K562 (cell line): ENCODE results near the gene FAM219B. TPM values are rescaled to one million over a fixed set of nuclear protein-coding genes. Genes with fewer than 3 reads are reported as not detected.

Experiments
- ASH1L ChIP-seq: fragments of 450-650 bp; IDR thresholded peaks from 2 replicates; pipeline ENCODE4 v1.6.1; 2018; ENCODE audit warnings: borderline replicate concordance, mild to moderate bottlenecking, low read depth; ENCODE audit not compliant: partially characterized antibody
- ATF2 ChIP-seq: sonication (generic); formaldehyde crosslinking; IDR thresholded peaks from 2 replicates; pipeline ENCODE4 v1.8.1; 2022; ENCODE audit warnings: missing genetic modification reagents
- CBFA2T3 ChIP-seq: fragments of 450-650 bp; IDR thresholded peaks from 2 replicates; pipeline ENCODE4 v1.6.1; 2017
- CLOCK ChIP-seq: fragments of 250-450 bp; sonication (Bioruptor Pico); IDR thresholded peaks from 2 replicates; pipeline ENCODE4 v1.4.0; 2020; ENCODE audit warnings: mild to moderate bottlenecking, moderate library complexity, borderline replicate concordance
- ESRRA ChIP-seq: fragments of 450-650 bp; IDR thresholded peaks from 2 replicates; pipeline ENCODE4 v1.6.1; 2014; ENCODE audit warnings: low read depth, mild to moderate bottlenecking, moderate library complexity, borderline replicate concordance
- HNRNPH1 ChIP-seq: fragments of 200-400 bp; formaldehyde crosslinking; optimal IDR thresholded peaks from 2 replicates; pipeline ENCODE3; 2017; ENCODE audit warnings: low read depth, mild to moderate bottlenecking, low read length, moderate library complexity
- HNRNPL ChIP-seq: fragments of 200-400 bp; formaldehyde crosslinking; IDR thresholded peaks from 2 replicates; pipeline ENCODE4 v1.6.1; 2017; ENCODE audit warnings: low read depth, mild to moderate bottlenecking, low read length
- MEIS2 ChIP-seq: fragments of 450-650 bp; IDR thresholded peaks from 2 replicates; pipeline ENCODE4 v1.6.1; 2014; ENCODE audit warnings: mild to moderate bottlenecking; ENCODE audit not compliant: partially characterized antibody
- NEUROD1 ChIP-seq: fragments of 150-350 bp; IDR thresholded peaks from 2 replicates; pipeline ENCODE4 v1.6.1; 2014; ENCODE audit warnings: borderline replicate concordance, low read length, low read depth; ENCODE audit not compliant: partially characterized antibody
- PYGO2 ChIP-seq: fragments of 450-650 bp; IDR thresholded peaks from 2 replicates; pipeline ENCODE4 v1.6.1; 2016; ENCODE audit warnings: mild to moderate bottlenecking, missing genetic modification characterization, moderate library complexity, missing compliant biosample characterization
- RB1 ChIP-seq: fragments of 450-650 bp; IDR thresholded peaks from 2 replicates; pipeline ENCODE4 v1.6.1; 2017; ENCODE audit warnings: low read depth, mild to moderate bottlenecking
- RBM22 ChIP-seq: fragments of 200-400 bp; formaldehyde crosslinking; IDR thresholded peaks from 2 replicates; pipeline ENCODE4 v1.6.1; 2018; ENCODE audit warnings: low read length, low read depth; ENCODE audit not compliant: poor library complexity, severe bottlenecking
- SNRNP70 ChIP-seq: fragments of 200-400 bp; formaldehyde crosslinking; optimal IDR thresholded peaks from 2 replicates; pipeline ENCODE3; 2017; ENCODE audit warnings: low read depth, low read length
- TRIM24 ChIP-seq, 2 experiments: fragments of 450-650 bp; IDR thresholded peaks; 2 replicates each; pipeline ENCODE4 v1.6.1; 2016
- U2AF1 ChIP-seq: fragments of 200-400 bp; formaldehyde crosslinking; optimal IDR thresholded peaks from 2 replicates; pipeline ENCODE3; 2017; ENCODE audit warnings: mild to moderate bottlenecking, low read depth, low read length, moderate library complexity
- ZBTB43 ChIP-seq: sonication (generic); formaldehyde crosslinking; IDR thresholded peaks from 2 replicates; pipeline ENCODE4 v1.8.0; 2023; ENCODE audit warnings: mild to moderate bottlenecking, missing genetic modification reagents
- ZNF224 ChIP-seq: sonication (generic); formaldehyde crosslinking; IDR thresholded peaks from 2 replicates; pipeline ENCODE4 v1.8.0; 2022; ENCODE audit warnings: mild to moderate bottlenecking, missing genetic modification reagents
- ZNF639 ChIP-seq, 2 experiments: fragments of 200-800 bp in 1 of 2; sonication (Bioruptor generic) in 1 of 2; sonication (generic) in 1 of 2; formaldehyde crosslinking in 1 of 2; IDR thresholded peaks in 1 of 2; conservative IDR thresholded peaks in 1 of 2; 2 replicates each; pipeline versions ENCODE4 v1.5.0 to v1.6.1; 2016 to 2020; ENCODE audit warnings: missing compliant biosample characterization in 1 of 2, missing genetic modification characterization in 1 of 2, missing genetic modification reagents in 1 of 2
- ZNF766 ChIP-seq: fragments of 200-800 bp; sonication (Bioruptor generic); conservative IDR thresholded peaks from 2 replicates; pipeline ENCODE4 v1.6.1; 2016; ENCODE audit warnings: missing genetic modification characterization, missing compliant biosample characterization
- ZNF830 ChIP-seq: fragments of 250-450 bp; sonication (Bioruptor Pico); IDR thresholded peaks from 2 replicates; pipeline ENCODE4 v1.5.0; 2021; ENCODE audit warnings: mild to moderate bottlenecking
- polyA plus RNA-seq, 8 experiments: library from polyadenylated mRNA; depleted of rRNA in 4 of 8; stranded (reverse) in 5 of 8; unstranded in 3 of 8; fragments of >200 nt; fragmentation: Nextera tagmentation in 2 of 8; fragmentation: Illumina TruSeq in 1 of 8; extraction: Ambion mirVana in 2 of 8; extraction: Trizol in 1 of 8; gene quantifications; 2 replicates each; pipeline versions ENCODE4 v1.2.1 to v1.2.3, GENCODE V29; 2011 to 2014; ENCODE audit warnings: inconsistent platforms in 1 of 8, missing spikeins in 1 of 8
- total RNA-seq, 7 experiments: library from RNA; depleted of rRNA in 6 of 7; stranded (reverse); fragments of >200 nt in 6 of 7; fragmentation: Illumina TruSeq in 2 of 7; extraction: Trizol in 2 of 7; gene quantifications; 2 replicates each; pipeline versions ENCODE4 v1.2.1 to v1.2.3, GENCODE V29; 2011 to 2021; ENCODE audit warnings: low replicate concordance in 1 of 7

The FAM219B gene
- total and polyA plus RNA-seq, 9 of the 15 experiments (the other 6 are each of a cell fraction or from before 2014, with no cell fraction given): 6.8 to 50.4 (median 29.4) TPM

- TF ChIP-seq U2AF1 (peak; percentile 52), ZNF639 (CRISPR knock-in tag; conservative IDR thresholded peaks at IDR 0.05 in 1 of 2, IDR thresholded peaks at IDR 0.05 in 1 of 2) (peak in 1 of 2 experiments; percentile 88; a peak in 2 of 4 replicates), ESRRA (peak; percentile 99), ATF2 (CRISPR knock-in tag) (no peak), ASH1L (no peak), NEUROD1 (peak; percentile 79), RBM22 (peak; percentile 85), ZBTB43 (CRISPR knock-in tag) (no peak), HNRNPH1 (no peak), RB1 (peak; percentile 94; the same call in 1 of the 2 replicates), TRIM24 (IDR thresholded peaks at IDR 0.05) (0 out of 4 replicates have a peak, but pooled peaks of 1 of the 2 experiments have one; percentile 11), ZNF830 (CRISPR knock-in tag) (no peak), ZNF224 (CRISPR knock-in tag) (no peak), CLOCK (CRISPR knock-in tag) (no peak), MEIS2 (peak; percentile 87), ZNF766 (CRISPR knock-in tag) (no peak), CBFA2T3 (no peak; the same call in 1 of the 2 replicates), HNRNPL (peak; percentile 98), PYGO2 (no peak), SNRNP70 (no peak)
Observed at GRCh38 chr15:74937590-74938371, 31.1 kb upstream of the FAM219B start, which contains the start of gene COX5A (continued).
